Karpas-422 (cell line): ENCODE measurements around the gene UQCR11. TPM values are rescaled to one million over a fixed set of nuclear protein-coding genes. Genes with fewer than 3 reads are reported as not detected.

Experiments
- DNase-seq: peaks from one replicate; pipeline ENCODE4 v3.0.0-alpha.2; 2015
- H2AFZ ChIP-seq: fragments of 200-600 bp; sonication (generic); 2 replicates; pipeline ENCODE4 v1.6.1; 2014; ENCODE audit warnings: antibody characterized with exemption, low read length, mixed read lengths
- H3K27ac ChIP-seq: fragments of 200-600 bp; sonication (generic); 2 replicates; pipeline ENCODE4 v1.5.1; 2014; ENCODE audit warnings: mild to moderate bottlenecking, low read length, moderate library complexity
- H3K27me3 ChIP-seq: fragments of 200-600 bp; sonication (generic); 2 replicates; pipeline ENCODE4 v1.6.1; 2014; ENCODE audit warnings: low read length, mixed read lengths
- H3K36me3 ChIP-seq: fragments of 200-600 bp; sonication (generic); 2 replicates; pipeline ENCODE4 v1.6.1; 2014; ENCODE audit warnings: low read length, mixed read lengths; ENCODE audit not compliant: insufficient read depth
- H3K4me1 ChIP-seq: fragments of 200-600 bp; sonication (generic); 2 replicates; pipeline ENCODE4 v1.6.1; 2014; ENCODE audit warnings: mild to moderate bottlenecking, low read length, mixed read lengths
- H3K4me2 ChIP-seq: fragments of 200-600 bp; sonication (generic); 2 replicates; pipeline ENCODE4 v1.6.1; 2014; ENCODE audit warnings: low read length, low read depth, mild to moderate bottlenecking; ENCODE audit not compliant: poor library complexity, severe bottlenecking
- H3K4me3 ChIP-seq: fragments of 200-600 bp; sonication (generic); 2 replicates; pipeline ENCODE4 v1.5.1; 2014; ENCODE audit warnings: mild to moderate bottlenecking, antibody characterized with exemption, low read length, mixed read lengths
- H3K79me2 ChIP-seq: fragments of 200-600 bp; sonication (generic); 2 replicates; pipeline ENCODE4 v1.6.1; 2014; ENCODE audit warnings: mild to moderate bottlenecking, low read length, mixed read lengths
- H3K9ac ChIP-seq: fragments of 200-600 bp; sonication (generic); 2 replicates; pipeline ENCODE4 v1.6.0; 2014; ENCODE audit warnings: low read length
- H3K9me2 ChIP-seq: fragments of 200-600 bp; sonication (generic), shearing (Covaris generic); replicated peaks from 2 replicates; pipeline ENCODE4 v1.6.0; 2014; ENCODE audit warnings: mild to moderate bottlenecking, low read length, moderate library complexity; ENCODE audit not compliant: insufficient read depth
- H3K9me3 ChIP-seq: fragments of 300-700, 200-600 bp; sonication (generic); 2 replicates; pipeline ENCODE4 v1.6.1; 2014; ENCODE audit warnings: low read length, mixed read lengths
- H4K20me1 ChIP-seq: fragments of 200-600 bp; sonication (generic); 2 replicates; pipeline ENCODE4 v1.6.1; 2014; ENCODE audit warnings: mild to moderate bottlenecking, antibody characterized with exemption, low read length, low read depth; ENCODE audit not compliant: insufficient read depth
- total RNA-seq: library from RNA; depleted of rRNA; stranded (reverse); fragments of >200 nt; shearing (Covaris generic); gene quantifications from 2 replicates; pipeline ENCODE4 v1.2.3, GENCODE V29; 2014; ENCODE audit warnings: low replicate concordance

The UQCR11 gene
- total RNA-seq, 1 experiment from 2014 or later: 106 TPM

GRCh38 chr19:1616396-1616795, 11.1 kb upstream of the UQCR11 start:
- H3K9me3 ChIP-seq: no peaks in the 10 kb centered on the region
- no peak for DNase-seq
- no peak overlapping the region for H3K4me3 ChIP-seq
- no peak overlapping the region for H2AFZ ChIP-seq
- H3K4me2 ChIP-seq: peak overlapping the region; percentile 38
- H3K9ac ChIP-seq: no peak overlapping the region
- H3K36me3 ChIP-seq: peaks cover 15% of the 10 kb centered on the region
- peaks cover 50% of the 10 kb centered on the region for H3K4me1 ChIP-seq
- H3K27ac ChIP-seq: peak overlapping the region; percentile 60; the same call in 1 of the 2 replicates
- no peaks in the 10 kb centered on the region for H3K9me2 ChIP-seq
- no peaks in the 10 kb centered on the region for H3K27me3 ChIP-seq
- peaks cover 8% of the 10 kb centered on the region for H3K79me2 ChIP-seq
- peaks cover 22% of the 10 kb centered on the region for H4K20me1 ChIP-seq

GRCh38 chr19:1615156-1615765, 10.0 kb upstream of the UQCR11 start:
- H3K36me3 ChIP-seq: peaks cover 19% of the 10 kb centered on the region
- no peak overlapping the region for H3K4me2 ChIP-seq
- no peak overlapping the region for H3K4me3 ChIP-seq
- no peaks in the 10 kb centered on the region for H3K27me3 ChIP-seq
- H2AFZ ChIP-seq: no peak overlapping the region
- H3K9me3 ChIP-seq: no peaks in the 10 kb centered on the region
- H3K9me2 ChIP-seq: no peaks in the 10 kb centered on the region
- peaks cover 19% of the 10 kb centered on the region for H4K20me1 ChIP-seq
- no peak overlapping the region for H3K27ac ChIP-seq
- H3K9ac ChIP-seq: no peak overlapping the region
- peaks cover 8% of the 10 kb centered on the region for H3K79me2 ChIP-seq
- no peak for DNase-seq
- peaks cover 39% of the 10 kb centered on the region for H3K4me1 ChIP-seq

DNA sequence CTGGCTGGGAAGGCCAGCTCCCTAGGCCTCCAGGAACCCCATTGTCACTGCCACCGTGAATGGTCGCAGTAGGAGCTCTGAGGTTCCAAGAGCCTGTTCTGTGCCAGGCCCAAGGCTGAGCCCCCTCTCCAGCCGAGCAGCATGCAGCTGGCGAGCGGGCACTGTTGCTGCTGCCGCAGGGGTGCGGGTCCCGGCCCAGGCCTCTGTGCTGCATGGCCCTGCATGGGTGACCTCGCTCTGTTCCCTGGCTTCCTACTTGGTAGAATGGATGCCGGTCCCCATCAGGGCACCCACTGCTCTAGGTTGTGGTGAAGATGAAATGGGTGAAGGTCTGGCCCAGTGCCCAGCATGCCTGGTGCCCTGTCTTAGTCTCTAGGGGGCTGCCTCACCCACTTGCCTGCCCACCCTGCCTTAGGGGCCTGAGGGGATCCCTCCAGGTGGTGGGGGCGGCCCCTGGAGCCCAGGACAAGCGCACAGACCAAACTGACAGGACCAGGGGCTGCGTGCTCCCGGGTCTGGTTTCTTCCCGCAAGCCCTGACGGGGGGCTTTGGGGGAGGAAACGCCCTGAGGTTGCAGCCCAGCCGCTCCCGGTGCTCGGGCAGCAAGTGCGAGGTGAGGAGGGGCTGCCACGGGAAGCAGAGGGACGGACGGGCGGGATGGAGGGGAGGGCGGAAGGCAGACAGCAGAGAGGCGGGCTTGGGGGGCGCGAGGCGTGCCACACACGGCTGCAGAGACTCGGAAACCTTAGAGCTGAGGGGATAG, 8.7 kb upstream of the UQCR11 start:
- Histone ChIP-seq H3K79me2 (peaks cover 8% of the 10 kb centered on the region), H2AFZ (no peak overlapping the region), H3K27ac (no peak overlapping the region), H3K4me3 (no peak overlapping the region), H4K20me1 (peaks cover 10% of the 10 kb centered on the region; the same call in 1 of the 2 replicates), H3K9ac (no peak overlapping the region), H3K4me2 (no peak overlapping the region), H3K9me2 (no peaks in the 10 kb centered on the region), H3K9me3 (no peaks in the 10 kb centered on the region), H3K4me1 (peaks cover 26% of the 10 kb centered on the region), H3K27me3 (no peaks in the 10 kb centered on the region), H3K36me3 (peaks cover 19% of the 10 kb centered on the region)
- DNase-seq: no peak

- no peaks in the 10 kb centered on the region for H3K9me2 ChIP-seq
- no peak overlapping the region for H3K27ac ChIP-seq
- H3K4me1 ChIP-seq: peaks cover 18% of the 10 kb centered on the region
- H3K9ac ChIP-seq: no peak overlapping the region
- H3K4me3 ChIP-seq: no peak overlapping the region
- H3K27me3 ChIP-seq: no peaks in the 10 kb centered on the region
- H4K20me1 ChIP-seq: peaks cover 7% of the 10 kb centered on the region; the same call in 1 of the 2 replicates
- peaks cover 19% of the 10 kb centered on the region for H3K36me3 ChIP-seq
- no peak for DNase-seq
- peaks cover 8% of the 10 kb centered on the region for H3K79me2 ChIP-seq
- H3K4me2 ChIP-seq: no peak overlapping the region
- H2AFZ ChIP-seq: no peak overlapping the region
- H3K9me3 ChIP-seq: no peaks in the 10 kb centered on the region
These were observed 7.9 kb upstream of the UQCR11 start for GRCh38 chr19:1613146-1613545.

- Histone ChIP-seq H3K4me3 (no peak overlapping the region), H3K9me2 (no peaks in the 10 kb centered on the region), H2AFZ (no peak overlapping the region), H3K36me3 (peaks cover 19% of the 10 kb centered on the region), H3K4me2 (no peak overlapping the region), H3K27ac (no peak overlapping the region), H3K4me1 (peaks cover 10% of the 10 kb centered on the region), H4K20me1 (peaks cover under 1% of the 10 kb centered on the region; the same call in 1 of the 2 replicates), H3K9ac (no peak overlapping the region), H3K79me2 (peaks cover 8% of the 10 kb centered on the region), H3K27me3 (no peaks in the 10 kb centered on the region), H3K9me3 (no peaks in the 10 kb centered on the region)
- no peak for DNase-seq
These were observed 7.1 kb upstream of the UQCR11 start for GRCh38 chr19:1612114-1613086.

DNA sequence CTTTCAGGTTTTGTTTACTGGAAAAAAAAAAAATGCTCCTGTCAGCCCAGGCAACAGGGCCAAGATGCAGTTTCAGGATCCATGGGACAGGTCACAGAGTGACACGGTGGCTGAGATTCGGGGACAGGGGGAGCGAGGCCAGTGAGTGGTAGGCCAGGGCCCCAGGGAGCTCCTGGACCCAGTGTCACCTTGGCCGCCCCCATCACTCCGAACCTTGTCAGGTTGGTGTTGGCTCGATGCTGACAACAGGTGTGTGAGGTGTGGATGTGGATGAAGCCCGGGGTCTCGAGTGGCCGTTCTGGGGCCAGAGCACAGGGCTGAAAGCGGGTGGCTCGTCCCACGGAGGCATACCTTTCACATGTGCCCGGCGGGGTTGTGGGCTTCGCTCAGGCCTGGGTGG, 6.1 kb upstream of the UQCR11 start:
- H3K4me1 ChIP-seq: peaks cover 6% of the 10 kb centered on the region
- H3K9ac ChIP-seq: no peak overlapping the region
- H3K36me3 ChIP-seq: peaks cover 15% of the 10 kb centered on the region
- H3K9me3 ChIP-seq: no peaks in the 10 kb centered on the region
- no peak for DNase-seq
- H3K79me2 ChIP-seq: peaks cover 4% of the 10 kb centered on the region
- H3K4me3 ChIP-seq: no peak overlapping the region
- no peaks in the 10 kb centered on the region for H3K27me3 ChIP-seq
- H3K9me2 ChIP-seq: no peaks in the 10 kb centered on the region
- H4K20me1 ChIP-seq: no peaks in the 10 kb centered on the region; the same call in 1 of the 2 replicates
- no peak overlapping the region for H2AFZ ChIP-seq
- no peak overlapping the region for H3K27ac ChIP-seq
- no peak overlapping the region for H3K4me2 ChIP-seq

DNA sequence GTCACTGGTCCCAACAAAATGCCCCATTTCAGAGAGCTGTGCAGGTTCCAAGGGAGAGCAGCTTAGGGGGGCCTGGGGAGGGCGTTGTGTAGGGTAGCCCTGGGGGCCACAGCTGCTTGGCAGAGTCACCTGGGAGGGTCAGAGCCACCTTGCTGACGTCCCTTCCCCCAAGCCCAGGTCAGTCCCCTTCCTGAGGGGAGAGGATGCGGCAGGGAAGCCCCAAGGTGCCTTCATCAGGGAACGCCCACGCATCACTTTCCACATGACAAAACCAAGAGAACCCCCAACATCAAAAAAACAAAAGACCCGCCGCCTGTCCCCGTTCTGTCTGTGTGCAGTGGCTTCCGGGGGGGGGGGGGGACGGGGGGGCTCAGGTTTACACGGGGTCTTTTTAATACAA, 5.3 kb upstream of the UQCR11 start:
- Histone ChIP-seq H3K4me3 (no peak overlapping the region), H3K4me2 (no peak overlapping the region), H3K27ac (no peak overlapping the region), H3K36me3 (peaks cover 11% of the 10 kb centered on the region), H4K20me1 (no peaks in the 10 kb centered on the region; the same call in 1 of the 2 replicates), H3K9me2 (no peaks in the 10 kb centered on the region), H2AFZ (no peak overlapping the region), H3K27me3 (no peaks in the 10 kb centered on the region), H3K79me2 (peaks cover under 1% of the 10 kb centered on the region; the same call in 1 of the 2 replicates), H3K4me1 (peaks cover 13% of the 10 kb centered on the region), H3K9me3 (no peaks in the 10 kb centered on the region), H3K9ac (no peak overlapping the region)
- DNase-seq: no peak
